ENCODE results near the gene GOLT1A.

GRCh38 chr1:204256531-204256930, 42.7 kb upstream of the GOLT1A start:
- TF ChIP-seq POLR2A (IDR thresholded peaks at IDR 0.05; ENCODE audit: low read depth) (no peak), CTCF (IDR thresholded peaks at IDR 0.05) (no peak), EP300 (IDR thresholded peaks at IDR 0.05) (no peak)

Measured in esophagus muscularis mucosa (tissue), 4 donors.